IMR-90 (cell line): ENCODE data around the gene ADAMTS9. TPM values are rescaled to one million over a fixed set of nuclear protein-coding genes. Genes with fewer than 3 reads are reported as not detected.

ENCODE experiments used
- ATAC-seq: fragments of 200-7000 bp; cut with Tn5 transposase; 2 replicates; pipeline ENCODE4 v1.9.1; 2020; ENCODE audit warnings: low read depth, mild to moderate bottlenecking, moderate library complexity
- BruUV-seq: library from RNA; stranded (reverse); fragments of 400-500 nt; replicated peaks from 2 replicates; lab custom pipeline; 2021; lab: Mats Ljungman, UMichigan
- CTCF ChIA-PET: fragments of 300-600 bp; formaldehyde crosslinking; extraction: SDS; loops from one replicate; lab custom pipeline; 2021; ENCODE audit warnings: antibody characterized with exemption; lab: Yijun Ruan, JAX
- POLR2A ChIA-PET: fragments of 300-600 bp; sonication (Branson Sonifier 250); formaldehyde crosslinking; loops from one replicate; lab custom pipeline; 2022; ENCODE audit warnings: antibody characterized with exemption; ENCODE audit not compliant: unreplicated experiment; lab: Charles Lee
- DNase-seq: peaks from one replicate; pipeline ENCODE4 v3.0.0; 2013
- H2AFZ ChIP-seq: replicated peaks from 2 replicates; pipeline ENCODE3; 2013; ENCODE audit warnings: low read length, mild to moderate bottlenecking; ENCODE audit not compliant: poor library complexity
- H2AK5ac ChIP-seq: 2 replicates; pipeline ENCODE4 v1.6.1; 2013; ENCODE audit warnings: low read depth, low read length, inconsistent platforms
- H2AK9ac ChIP-seq: replicated peaks from 2 replicates; pipeline ENCODE3; 2013; ENCODE audit warnings: mild to moderate bottlenecking, low read depth, low read length, moderate library complexity; ENCODE audit not compliant: poor library complexity
- H2BK120ac ChIP-seq: 2 replicates; pipeline ENCODE4 v1.6.1; 2013; ENCODE audit warnings: low read depth, low read length, inconsistent platforms
- H2BK15ac ChIP-seq: 3 replicates; pipeline ENCODE4 v1.6.1; 2013; ENCODE audit warnings: low read depth, low read length, inconsistent platforms
- H2BK20ac ChIP-seq: 2 replicates; pipeline ENCODE4 v1.6.1; 2013; ENCODE audit warnings: low read depth, mild to moderate bottlenecking, inconsistent platforms, low read length, moderate library complexity
- H2BK5ac ChIP-seq: 2 replicates; pipeline ENCODE4 v1.6.1; 2013; ENCODE audit warnings: mild to moderate bottlenecking, low read depth, low read length, inconsistent platforms; ENCODE audit not compliant: poor library complexity, severe bottlenecking
- H3K14ac ChIP-seq: replicated peaks from 2 replicates; pipeline ENCODE4 v1.6.1; 2013; ENCODE audit warnings: low read depth, low read length, inconsistent platforms
- H3K18ac ChIP-seq: 2 replicates; pipeline ENCODE4 v1.6.1; 2013; ENCODE audit warnings: low read depth, low read length, control low read depth
- H3K23ac ChIP-seq: 2 replicates; pipeline ENCODE4 v1.6.1; 2013; ENCODE audit warnings: low read depth, low read length, inconsistent platforms
- H3K27ac ChIP-seq: 2 replicates; pipeline ENCODE4 v1.5.1; 2013; ENCODE audit warnings: mild to moderate bottlenecking, control low read depth, low read length; ENCODE audit not compliant: insufficient read depth
- H3K27me3 ChIP-seq: 2 replicates; pipeline ENCODE4 v1.6.1; 2013; ENCODE audit warnings: low read length; ENCODE audit not compliant: control insufficient read depth, insufficient read depth
- H3K36me3 ChIP-seq: 2 replicates; pipeline ENCODE4 v1.6.1; 2013; ENCODE audit warnings: low read length, mixed read lengths; ENCODE audit not compliant: control insufficient read depth, insufficient read depth
- H3K4ac ChIP-seq: 2 replicates; pipeline ENCODE4 v1.6.1; 2013; ENCODE audit warnings: low read depth, low read length, inconsistent platforms
- H3K4me1 ChIP-seq: 2 replicates; pipeline ENCODE4 v1.6.1; 2013; ENCODE audit warnings: low read length, mixed read lengths; ENCODE audit not compliant: control insufficient read depth, insufficient read depth
- H3K4me2 ChIP-seq: 2 replicates; pipeline ENCODE4 v1.6.1; 2013; ENCODE audit warnings: low read depth, mild to moderate bottlenecking, control low read depth, low read length, moderate library complexity
- H3K4me3 ChIP-seq: 2 replicates; pipeline ENCODE4 v1.5.1; 2013; ENCODE audit warnings: low read depth, mild to moderate bottlenecking, control low read depth, low read length, moderate library complexity; ENCODE audit not compliant: insufficient read depth
- H3K56ac ChIP-seq: 2 replicates; pipeline ENCODE4 v1.6.1; 2013; ENCODE audit warnings: low read length, inconsistent platforms; ENCODE audit not compliant: insufficient read depth; ENCODE audit errors: extremely low read depth
- H3K79me1 ChIP-seq, 2 experiments: 2 replicates each; pipeline ENCODE4 v1.6.1; 2013; ENCODE audit warnings: low read length in 2 of 2, inconsistent platforms in 1 of 2, low read depth in 1 of 2
- H3K9ac ChIP-seq: 2 replicates; pipeline ENCODE4 v1.6.1; 2013; ENCODE audit warnings: low read depth, low read length, control low read depth
- H3K9me1 ChIP-seq: 2 replicates; pipeline ENCODE4 v1.6.1; 2013; ENCODE audit warnings: low read length, inconsistent platforms; ENCODE audit not compliant: insufficient read depth
- H3K9me3 ChIP-seq: 2 replicates; pipeline ENCODE4 v1.6.1; 2013; ENCODE audit warnings: low read length; ENCODE audit not compliant: control insufficient read depth, insufficient read depth
- H4K20me1 ChIP-seq: 2 replicates; pipeline ENCODE4 v1.6.1; 2013; ENCODE audit warnings: low read length, inconsistent platforms; ENCODE audit not compliant: insufficient read depth
- H4K5ac ChIP-seq: 2 replicates; pipeline ENCODE4 v1.6.1; 2013; ENCODE audit warnings: mild to moderate bottlenecking, low read depth, low read length, control low read depth
- H4K8ac ChIP-seq, 2 experiments: 2 replicates each; pipeline ENCODE4 v1.6.1; 2013; ENCODE audit warnings: low read depth in 2 of 2, low read length in 2 of 2, control low read depth in 1 of 2, inconsistent platforms in 1 of 2
- H4K91ac ChIP-seq: 2 replicates; pipeline ENCODE4 v1.6.1; 2013; ENCODE audit warnings: low read depth, low read length, inconsistent platforms; ENCODE audit not compliant: insufficient read depth
- CEBPB ChIP-seq: IDR thresholded peaks from 2 replicates; pipeline ENCODE4 v1.6.1; 2012; ENCODE audit warnings: low read depth, low read length, improper control_type of control experiment
- CHD1 ChIP-seq: IDR thresholded peaks from 2 replicates; pipeline ENCODE4 v1.6.1; 2012; ENCODE audit warnings: low read depth, low read length, improper control_type of control experiment
- ELK1 ChIP-seq: fragments of 150-350 bp; IDR thresholded peaks from 2 replicates; pipeline ENCODE4 v1.6.1; 2016; ENCODE audit warnings: low read depth, mild to moderate bottlenecking, low read length, moderate library complexity, borderline replicate concordance
- FOS ChIP-seq: fragments of 150-350 bp; IDR thresholded peaks from 2 replicates; pipeline ENCODE4 v1.6.1; 2016; ENCODE audit warnings: low read depth, low read length
- MAFK ChIP-seq: IDR thresholded peaks from 2 replicates; pipeline ENCODE4 v1.6.1; 2012; ENCODE audit warnings: low read depth, low read length, improper control_type of control experiment
- MAZ ChIP-seq: IDR thresholded peaks from 2 replicates; pipeline ENCODE4 v1.6.1; 2012; ENCODE audit warnings: low read depth, mild to moderate bottlenecking, low read length, improper control_type of control experiment, moderate library complexity, borderline replicate concordance
- MXI1 ChIP-seq: IDR thresholded peaks from 2 replicates; pipeline ENCODE4 v1.6.1; 2012; ENCODE audit warnings: low read depth, mild to moderate bottlenecking, low read length, moderate library complexity, borderline replicate concordance
- NFE2L2 ChIP-seq: fragments of 150-350 bp; IDR thresholded peaks from 2 replicates; pipeline ENCODE4 v1.6.1; 2016; ENCODE audit warnings: low read depth, mild to moderate bottlenecking, low read length
- POLR2A ChIP-seq: IDR thresholded peaks from 2 replicates; pipeline ENCODE4 v1.6.1; 2012; ENCODE audit warnings: mild to moderate bottlenecking, low read depth, low read length
- RAD21 ChIP-seq: IDR thresholded peaks from 2 replicates; pipeline ENCODE4 v1.6.1; 2012; ENCODE audit warnings: low read length, improper control_type of control experiment
- RCOR1 ChIP-seq: IDR thresholded peaks from 2 replicates; pipeline ENCODE4 v1.6.1; 2012; ENCODE audit warnings: mild to moderate bottlenecking, low read length, improper control_type of control experiment; ENCODE audit not compliant: insufficient replicate concordance
- RFX5 ChIP-seq: IDR thresholded peaks from 2 replicates; pipeline ENCODE4 v1.8.0; 2012; ENCODE audit warnings: low read depth, mild to moderate bottlenecking, low read length, moderate library complexity
- SMC3 ChIP-seq: fragments of 150-350 bp; IDR thresholded peaks from 2 replicates; pipeline ENCODE4 v1.6.1; 2016; ENCODE audit warnings: low read depth, mild to moderate bottlenecking, antibody characterized with exemption, low read length, moderate library complexity
- whole genome bisulfite sequencing, 2 experiments: methylation state at CpG; one replicate each; pipeline versions ENCODE4 v1.1.5 to v1.1.7; 2013; ENCODE audit warnings: missing lambda C conversion rate in 2 of 2; ENCODE audit not compliant: insufficient read length in 1 of 2; ENCODE audit errors: extremely low coverage in 2 of 2; 5-methylcytosine and 5-hydroxymethylcytosine counted together
- dilution Hi-C: fragments of 300-500 bp; cut with HindIII; formaldehyde crosslinking; loops from one replicate; pipeline ENCODE4 v1.14.3; 2018; ENCODE audit warnings: low sequenced_read_pairs; ENCODE audit not compliant: unreplicated experiment
- in situ Hi-C: fragments of 300-500 bp; cut with MboI; formaldehyde crosslinking; loops from 3 replicates; pipeline ENCODE4 v1.14.3; 2019; ENCODE audit warnings: low sequenced_read_pairs, inconsistent platforms, mixed read lengths
- intact Hi-C: fragments of 100-400 bp; cut with micrococcal nuclease; formaldehyde crosslinking; loops from 2 replicates; pipeline ENCODE4 v1.10.0; 2022
- polyA plus RNA-seq, 3 experiments: library from polyadenylated mRNA; depleted of rRNA; stranded (reverse); fragments of >200 nt; gene quantifications; 2 replicates each; pipeline ENCODE4 v1.2.3, GENCODE V29; 2012; ENCODE audit warnings: low replicate concordance in 1 of 3
- total RNA-seq: library from RNA; depleted of rRNA; stranded (reverse); fragments of >200 nt; gene quantifications from 2 replicates; pipeline ENCODE4 v1.2.3, GENCODE V29; 2012

The ADAMTS9 gene
- total and polyA plus RNA-seq, 2 of the 4 experiments (the other 2 are of a cell fraction), result 0.55 to 1.1 TPM

- no TSS peak for BruUV-seq
Observed at GRCh38 chr3:64594134-64594533, 93.7 kb downstream of the ADAMTS9 start.

More at GRCh38 chr3:64594134-64594533, 93.7 kb downstream of the ADAMTS9 start:
- ATAC-seq, result no peak
- Histone ChIP-seq H2AK5ac (no peak overlapping the region), H4K5ac (no peak overlapping the region), H3K56ac (no peak overlapping the region), H3K9ac (no peak overlapping the region), H2BK5ac (no peak overlapping the region), H3K36me3 (peaks cover 9% of the 10 kb centered on the region; the same call in 1 of the 2 replicates), H2BK120ac (no peak overlapping the region), H3K23ac (no peak overlapping the region), H2BK20ac (no peak overlapping the region), H3K4me1 (no peaks in the 10 kb centered on the region; the same call in 1 of the 2 replicates), H3K14ac (no peak overlapping the region), H4K8ac (no peak overlapping the region), H3K4me2 (no peak overlapping the region), H2AK9ac (no peak overlapping the region), H3K4ac (no peak overlapping the region), H3K9me3 (no peaks in the 10 kb centered on the region), H3K9me1 (no peaks in the 10 kb centered on the region), H3K27ac (no peak overlapping the region), H3K4me3 (no peak overlapping the region), H2BK15ac (no peak overlapping the region), H3K18ac (no peak overlapping the region), H4K20me1 (no peaks in the 10 kb centered on the region), H2AFZ (no peak overlapping the region), H3K79me1 (no peaks in the 10 kb centered on the region), H3K27me3 (no peaks in the 10 kb centered on the region), H4K91ac (no peak overlapping the region)
- no peak for DNase-seq
- TF ChIP-seq SMC3 (no peak), POLR2A (no peak), MAZ (no peak), ELK1 (no peak), MXI1 (no peak), RFX5 (no peak), MAFK (no peak), NFE2L2 (no peak), CHD1 (no peak), CEBPB (no peak), RCOR1 (no peak), RAD21 (no peak), FOS (no peak)
- POLR2A ChIA-PET, result no interaction called here
- dilution Hi-C loops, result no loop called here
- CTCF ChIA-PET, result no interaction called here
- in situ Hi-C loops, result no loop called here
- intact Hi-C loops, result no loop called here
- WGBS, 2 experiments, result no CpG with 5 or more reads among the region's 9 CpGs
